Body of pancreas (tissue), 4 donors: ENCODE results near the gene SGPL1. TPM values are rescaled to one million over a fixed set of nuclear protein-coding genes. Genes with fewer than 3 reads are reported as not detected.

Experiments
- ATAC-seq: fragments of 150-250 bp; one replicate; pipeline ENCODE4 v1.9.1; 2016
- DNase-seq, 4 donors: peaks; one replicate each; pipeline ENCODE4 v3.0.0-alpha.2; 2019
- H3K27ac ChIP-seq, 4 donors: fragments of 200-600 bp; sonication (generic); 1 replicate in 3 of 4; 2 replicates in 1 of 4; pipeline versions ENCODE4 v1.5.1 to v1.6.1; 2016 to 2019; ENCODE audit warnings: mild to moderate bottlenecking in 1 of 4, mixed read lengths in 1 of 4, moderate library complexity in 1 of 4
- H3K27me3 ChIP-seq, 2 donors: fragments of 200-600 bp; sonication (generic); one replicate each; pipeline ENCODE4 v1.6.0; 2016; ENCODE audit warnings: mild to moderate bottlenecking in 1 of 2
- H3K36me3 ChIP-seq, 2 donors: fragments of 200-600 bp; sonication (generic); replicated peaks in 1 of 2; 2 replicates each; pipeline ENCODE4 v1.5.1; 2016; ENCODE audit warnings: low read depth in 2 of 2; ENCODE audit not compliant: insufficient read depth in 1 of 2
- H3K4me1 ChIP-seq: fragments of 200-600 bp; sonication (generic); one replicate; pipeline ENCODE4 v1.6.0; 2016
- H3K4me3 ChIP-seq, 2 donors: fragments of 200-600 bp; sonication (generic); 1 replicate in 1 of 2; 2 replicates in 1 of 2; pipeline ENCODE4 v1.5.1; 2016 to 2019
- H3K9me3 ChIP-seq, 3 donors: fragments of 200-600 bp; sonication (generic); 1 replicate in 2 of 3; 2 replicates in 1 of 3; pipeline ENCODE4 v1.5.1; 2016
- POLR2A ChIP-seq, 3 donors: fragments of 450-650 bp; IDR thresholded peaks; one replicate each; pipeline ENCODE4 v1.6.1; 2016; ENCODE audit warnings: antibody characterized with exemption in 3 of 3, mild to moderate bottlenecking in 2 of 3
- WGBS, 2 donors: methylation state at CpG; one replicate each; pipeline ENCODE4 v1.1.5; 2017; 5-methylcytosine and 5-hydroxymethylcytosine counted together
- intact Hi-C: fragments of 100-400 bp; cut with DNase I; formaldehyde crosslinking; loops from one replicate; pipeline ENCODE4 v1.15.1; 2023
- total RNA-seq, 2 donors: library from RNA; depleted of rRNA; stranded (reverse); fragments of >200 nt; gene quantifications; one replicate each; pipeline ENCODE4 v1.1.0, GENCODE V29; 2016
- TF ChIP-seq, protein P1 (sequence below), 7 experiments: fragments of 450-650 bp in 4 of 7; fragments of 200-600 bp in 3 of 7; sonication (generic) in 3 of 7; IDR thresholded peaks; one replicate each; pipeline ENCODE4 v1.5.1; 2016 to 2019; ENCODE audit warnings: antibody characterized with exemption in 7 of 7

Gene SGPL1
- total RNA-seq, 2 donors from 2014 or later: 36.3 to 43.8 TPM

DNA sequence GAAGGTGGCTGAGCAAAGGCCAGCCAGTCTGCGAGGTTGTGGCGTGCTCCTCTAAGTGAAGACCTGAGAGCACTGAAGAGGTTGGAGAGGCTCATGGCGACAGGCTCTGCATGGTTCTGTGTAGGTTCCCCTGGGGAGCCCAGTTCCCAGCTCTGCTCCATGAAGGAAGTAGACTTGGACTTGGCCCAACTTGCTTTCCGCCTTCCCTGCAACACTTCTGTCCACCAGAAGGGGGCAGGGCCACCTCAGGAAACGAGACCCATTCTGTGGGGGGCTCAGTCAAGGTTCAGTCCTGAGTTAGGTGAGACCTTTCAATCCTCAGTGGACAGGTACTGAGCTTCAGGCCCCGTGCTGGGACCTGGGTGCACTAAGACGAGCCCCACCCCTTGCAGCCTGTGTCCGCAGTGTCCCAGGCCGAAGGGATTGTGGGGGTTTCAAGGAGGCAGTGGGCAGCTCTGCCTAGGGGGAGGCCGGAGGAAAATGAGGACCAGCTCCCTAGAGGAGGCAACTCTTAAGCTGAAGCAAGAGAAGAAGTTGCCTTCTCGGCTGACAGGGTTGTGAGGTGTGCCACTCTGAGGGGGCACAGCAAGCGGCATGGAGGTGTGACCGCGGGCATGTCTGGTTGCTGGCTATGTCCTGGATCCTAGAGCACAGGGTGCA is 87.6 kb downstream of the SGPL1 start:
- ATAC-seq (peak; percentile 62), DNase-seq (peak; percentile 66 to 74 (median 68))
- no peak for TF ChIP-seq POLR2A (IDR thresholded peaks at IDR 0.05)
- TF ChIP-seq, protein P1, sequence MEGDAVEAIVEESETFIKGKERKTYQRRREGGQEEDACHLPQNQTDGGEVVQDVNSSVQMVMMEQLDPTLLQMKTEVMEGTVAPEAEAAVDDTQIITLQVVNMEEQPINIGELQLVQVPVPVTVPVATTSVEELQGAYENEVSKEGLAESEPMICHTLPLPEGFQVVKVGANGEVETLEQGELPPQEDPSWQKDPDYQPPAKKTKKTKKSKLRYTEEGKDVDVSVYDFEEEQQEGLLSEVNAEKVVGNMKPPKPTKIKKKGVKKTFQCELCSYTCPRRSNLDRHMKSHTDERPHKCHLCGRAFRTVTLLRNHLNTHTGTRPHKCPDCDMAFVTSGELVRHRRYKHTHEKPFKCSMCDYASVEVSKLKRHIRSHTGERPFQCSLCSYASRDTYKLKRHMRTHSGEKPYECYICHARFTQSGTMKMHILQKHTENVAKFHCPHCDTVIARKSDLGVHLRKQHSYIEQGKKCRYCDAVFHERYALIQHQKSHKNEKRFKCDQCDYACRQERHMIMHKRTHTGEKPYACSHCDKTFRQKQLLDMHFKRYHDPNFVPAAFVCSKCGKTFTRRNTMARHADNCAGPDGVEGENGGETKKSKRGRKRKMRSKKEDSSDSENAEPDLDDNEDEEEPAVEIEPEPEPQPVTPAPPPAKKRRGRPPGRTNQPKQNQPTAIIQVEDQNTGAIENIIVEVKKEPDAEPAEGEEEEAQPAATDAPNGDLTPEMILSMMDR (IDR thresholded peaks at IDR 0.05): peak; percentile 74 to 82 (median 78)
- H3K27me3 ChIP-seq: no peaks in the 10 kb centered on the region
- intact Hi-C loops: no loop called here
- no peak overlapping the region for H3K27ac ChIP-seq
- H3K9me3 ChIP-seq: no peaks in the 10 kb centered on the region
- H3K4me1 ChIP-seq: peaks cover 3% of the 10 kb centered on the region
- no peaks in the 10 kb centered on the region for H3K36me3 ChIP-seq
- WGBS, 2 donors: 43 to 49% methylated on average over 11 to 14 of the region's 14 CpGs
- no peak overlapping the region for H3K4me3 ChIP-seq

DNA sequence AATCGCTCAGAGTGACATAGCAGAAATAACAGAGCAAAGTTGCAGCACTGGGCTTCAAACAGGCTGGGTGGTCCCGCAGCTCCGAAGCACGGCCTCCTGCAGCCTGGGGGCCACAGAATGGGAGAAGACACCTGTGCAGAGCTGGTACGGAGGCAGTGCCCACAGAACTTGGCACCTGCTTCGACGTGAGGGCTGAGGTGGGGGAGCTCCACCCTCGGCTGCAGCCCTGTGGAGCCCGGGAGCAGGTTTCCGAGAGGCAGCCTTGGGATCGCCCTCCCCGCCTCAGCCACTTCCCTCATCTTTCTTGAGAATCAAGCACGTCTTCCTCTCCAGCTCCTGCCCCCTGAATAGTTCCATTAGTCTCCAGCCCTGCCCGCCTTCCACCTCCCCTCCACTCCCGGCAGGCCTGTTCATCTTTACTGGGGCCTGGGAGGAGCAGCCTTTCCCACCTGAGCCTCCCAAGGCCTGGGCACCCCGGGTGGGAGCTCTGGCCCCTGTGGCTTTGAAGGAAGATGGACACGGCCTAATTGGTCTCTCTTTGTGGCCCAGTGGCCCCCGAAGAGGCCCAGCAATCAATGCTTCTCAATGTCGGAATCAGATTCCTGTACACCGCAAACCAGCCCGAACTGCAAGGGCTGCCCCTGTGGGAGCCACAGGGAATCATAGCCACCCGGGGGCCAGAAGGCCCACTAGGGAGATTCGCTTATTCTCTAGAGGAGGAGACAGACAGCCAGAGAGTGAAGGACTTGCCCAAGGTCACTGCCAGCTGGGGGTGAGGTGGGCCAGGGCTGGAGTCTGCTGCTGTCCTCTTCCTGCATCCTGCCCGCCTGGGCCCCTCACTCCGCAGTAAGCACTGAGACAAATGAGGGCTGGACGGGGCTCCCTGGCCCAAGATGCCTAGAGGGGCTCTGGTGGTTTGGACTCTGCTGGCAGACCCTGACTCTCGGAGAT is 89.6 kb downstream of the SGPL1 start:
- peaks cover 3% of the 10 kb centered on the region for H3K4me1 ChIP-seq
- 79 to 80% methylated on average over 19 to 26 of the region's 27 CpGs for WGBS, 2 donors
- no peaks in the 10 kb centered on the region for H3K27me3 ChIP-seq
- H3K36me3 ChIP-seq: no peaks in the 10 kb centered on the region
- H3K9me3 ChIP-seq: no peaks in the 10 kb centered on the region
- H3K4me3 ChIP-seq: no peak overlapping the region
- H3K27ac ChIP-seq: no peak overlapping the region
- intact Hi-C loops: no loop called here
- DNase-seq (peak in 1 of 4 donors; percentile 6), ATAC-seq (no peak)
- TF ChIP-seq, protein P1 (IDR thresholded peaks at IDR 0.05): no peak
- no peak for TF ChIP-seq POLR2A (IDR thresholded peaks at IDR 0.05)

DNA sequence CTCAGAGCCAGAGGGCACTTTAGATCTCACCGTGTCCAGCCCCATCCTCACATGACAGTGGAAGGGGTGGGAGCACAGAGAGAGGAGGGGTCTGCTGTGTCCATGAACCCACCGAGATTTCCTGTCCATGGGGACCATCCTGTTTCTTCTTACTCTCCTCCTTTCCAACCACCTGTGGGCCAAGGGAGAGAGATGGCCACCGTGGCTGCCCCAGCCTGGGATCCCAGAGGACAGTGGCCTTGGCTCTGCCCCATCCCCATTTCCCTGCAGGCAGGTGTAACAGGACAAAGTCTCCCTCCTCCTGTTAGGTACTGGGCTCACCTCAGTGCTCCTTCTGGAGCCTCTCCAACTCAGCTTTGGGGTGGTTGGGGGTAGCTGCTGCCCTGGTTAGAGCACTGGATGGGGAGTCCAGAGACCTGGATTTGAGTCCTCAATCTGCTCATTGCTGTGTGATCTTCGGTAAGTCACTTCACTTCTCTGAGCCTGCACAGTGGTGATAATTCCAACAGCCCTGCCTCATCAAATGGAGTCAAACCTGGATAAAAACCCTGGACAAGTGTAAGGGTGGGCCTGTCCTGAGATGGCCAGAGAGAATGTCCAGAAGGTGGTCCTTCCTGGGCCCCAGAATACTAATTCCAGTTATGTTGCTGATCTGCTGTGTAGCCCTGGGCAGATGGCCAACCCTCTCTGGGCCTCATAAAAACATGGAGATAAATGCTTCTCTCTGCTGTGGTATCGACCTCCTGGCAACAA is 90.5 kb downstream of the SGPL1 start:
- DNase-seq (peak in 1 of 4 donors; percentile 8), ATAC-seq (no peak)
- H3K36me3 ChIP-seq: no peaks in the 10 kb centered on the region
- WGBS, 2 donors: 56 to 57% methylated on average over 4 to 5 of the region's 5 CpGs
- H3K27ac ChIP-seq: no peak overlapping the region
- no peaks in the 10 kb centered on the region for H3K27me3 ChIP-seq
- intact Hi-C loops: no loop called here
- H3K4me3 ChIP-seq: no peak overlapping the region
- peaks cover 3% of the 10 kb centered on the region for H3K4me1 ChIP-seq
- TF ChIP-seq, protein P1 (IDR thresholded peaks at IDR 0.05): no peak
- no peak for TF ChIP-seq POLR2A (IDR thresholded peaks at IDR 0.05)
- no peaks in the 10 kb centered on the region for H3K9me3 ChIP-seq

DNA sequence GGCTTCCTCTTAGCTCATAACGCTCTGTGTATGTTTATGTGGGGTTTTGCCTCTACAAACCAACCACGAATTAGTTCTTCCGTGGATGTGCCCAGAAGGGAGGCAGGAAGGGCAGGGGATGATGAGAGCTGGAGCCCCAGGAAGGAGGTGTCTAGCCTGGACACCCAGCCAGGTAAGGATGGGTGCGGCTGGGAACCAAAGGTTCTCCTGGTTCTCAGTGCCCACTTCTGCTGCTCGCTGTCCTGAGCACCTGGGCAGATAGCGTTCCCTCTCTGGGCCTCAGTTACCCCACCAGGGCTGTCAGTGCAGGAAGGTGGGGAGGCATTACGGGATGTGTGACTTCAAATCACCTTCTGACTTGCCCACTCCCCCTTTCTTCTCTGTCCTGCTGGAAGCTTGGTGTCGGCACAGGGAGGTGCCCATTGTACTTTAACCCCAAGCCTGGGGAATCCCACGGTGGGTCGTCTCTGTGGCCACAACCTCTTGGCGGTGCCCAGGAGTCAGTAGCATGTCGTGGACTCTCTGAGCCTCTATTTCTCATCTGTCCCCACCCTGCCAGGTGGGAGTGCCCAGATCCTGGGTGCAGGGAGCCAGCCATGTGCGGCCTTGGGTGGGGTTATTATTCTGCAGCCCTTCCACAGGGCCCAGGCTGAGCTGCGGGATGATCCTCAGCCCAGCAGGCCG is 91.3 kb downstream of the SGPL1 start:
- Histone ChIP-seq H3K36me3 (no peaks in the 10 kb centered on the region), H3K27me3 (no peaks in the 10 kb centered on the region), H3K4me3 (no peak overlapping the region), H3K27ac (no peak overlapping the region), H3K9me3 (no peaks in the 10 kb centered on the region), H3K4me1 (peaks cover 3% of the 10 kb centered on the region)
- DNase-seq (peak in 1 of 4 donors; percentile 7), ATAC-seq (no peak)
- 63 to 67% methylated on average over 10 to 15 of the region's 15 CpGs for WGBS, 2 donors
- intact Hi-C loops: no loop called here
- no peak for TF ChIP-seq POLR2A (IDR thresholded peaks at IDR 0.05)
- TF ChIP-seq, protein P1 (IDR thresholded peaks at IDR 0.05): no peak
